ENCODE results near the gene ZC3H18. TPM values are rescaled to one million over a fixed set of nuclear protein-coding genes. Genes with fewer than 3 reads are reported as not detected.

Gene ZC3H18
- total RNA-seq, 4 donors from 2014 or later: 10.6 to 25.6 (median 17.8) TPM

- no peak for DNase-seq (ENCODE audit: low spot score)
- TF ChIP-seq CTCF (IDR thresholded peaks at IDR 0.05): no peak
- no peak for ATAC-seq (ENCODE audit: low FRiP score)
Measured at GRCh38 chr16:88536971-88537751, 33.0 kb upstream of the ZC3H18 start.

- no peak for TF ChIP-seq CTCF (IDR thresholded peaks at IDR 0.05)
- DNase-seq (ENCODE audit: low spot score) (no peak), ATAC-seq (ENCODE audit: low FRiP score) (no peak)
Measured at GRCh38 chr16:88537859-88538258, 32.3 kb upstream of the ZC3H18 start.

- ATAC-seq (ENCODE audit: low FRiP score) (no peak), DNase-seq (ENCODE audit: low spot score) (no peak)
- TF ChIP-seq CTCF (IDR thresholded peaks at IDR 0.05): no peak
Measured at GRCh38 chr16:88538366-88539060, 31.7 kb upstream of the ZC3H18 start.

GRCh38 chr16:88539261-88539651, 30.9 kb upstream of the ZC3H18 start:
- DNase-seq (ENCODE audit: low spot score) (no peak), ATAC-seq (ENCODE audit: low FRiP score) (no peak)
- TF ChIP-seq CTCF (IDR thresholded peaks at IDR 0.05): no peak

GRCh38 chr16:88539652-88540345, 30.4 kb upstream of the ZC3H18 start:
- ATAC-seq (ENCODE audit: low FRiP score) (no peak), DNase-seq (ENCODE audit: low spot score) (no peak)
- TF ChIP-seq CTCF (IDR thresholded peaks at IDR 0.05): no peak

- ATAC-seq (ENCODE audit: low FRiP score): no peak
- no peak for TF ChIP-seq CTCF (IDR thresholded peaks at IDR 0.05)
Measured at GRCh38 chr16:88540346-88540977, 29.7 kb upstream of the ZC3H18 start.

More at GRCh38 chr16:88540346-88540977, 29.7 kb upstream of the ZC3H18 start:
- DNase-seq (ENCODE audit: low spot score): no peak

Data from omental fat pad (tissue), 4 donors.